Thoracic aorta (tissue), 2 donors: Measurements from ENCODE around the gene ADARB2. TPM values are rescaled to one million over a fixed set of nuclear protein-coding genes. Genes with fewer than 3 reads are reported as not detected.

Experiments
- ATAC-seq: fragments of 150-250 bp; one replicate; pipeline ENCODE4 v1.8.0; 2017; ENCODE audit warnings: low read depth; ENCODE audit not compliant: insufficient number of reproducible peaks, low FRiP score
- DNase-seq: peaks from one replicate; pipeline ENCODE4 v3.0.0-alpha.2; 2020; ENCODE audit warnings: low spot score
- H3K27ac ChIP-seq, 2 donors: fragments of 200-600 bp; sonication (generic); 1 replicate in 1 of 2; 2 replicates in 1 of 2; pipeline ENCODE4 v1.5.1; 2016; ENCODE audit warnings: mild to moderate bottlenecking in 2 of 2, moderate library complexity in 2 of 2
- H3K27me3 ChIP-seq: fragments of 200-600 bp; sonication (generic); replicated peaks from 2 replicates; pipeline ENCODE4 v1.6.0; 2016; ENCODE audit warnings: mild to moderate bottlenecking; ENCODE audit not compliant: insufficient read depth
- H3K36me3 ChIP-seq: fragments of 200-600 bp; sonication (generic); one replicate; pipeline ENCODE4 v1.5.1; 2016
- H3K4me1 ChIP-seq, 2 donors: fragments of 200-600 bp; sonication (generic); 1 replicate in 1 of 2; 2 replicates in 1 of 2; pipeline versions ENCODE4 v1.5.1 to v1.6.0; 2016; ENCODE audit warnings: low read depth in 2 of 2, mild to moderate bottlenecking in 1 of 2; ENCODE audit not compliant: control insufficient read depth in 1 of 2
- H3K4me3 ChIP-seq: fragments of 200-600 bp; sonication (generic); 2 replicates; pipeline ENCODE4 v1.5.1; 2016; ENCODE audit warnings: mild to moderate bottlenecking
- H3K9me3 ChIP-seq: fragments of 200-600 bp; sonication (generic); 2 replicates; pipeline ENCODE4 v1.5.1; 2016
- CTCF ChIP-seq: fragments of 200-600 bp; sonication (generic); IDR thresholded peaks from one replicate; pipeline ENCODE4 v1.5.1; 2019; ENCODE audit warnings: antibody characterized with exemption
- total RNA-seq, 2 donors: library from RNA; depleted of rRNA; stranded (reverse); fragments of >200 nt; gene quantifications; one replicate each; pipeline versions ENCODE4 v1.1.0 to v1.2.3, GENCODE V29; 2016

ADARB2 gene
- total RNA-seq, 2 donors from 2014 or later = 0.71 to 3.1 TPM

GRCh38 chr10:1653321-1653720 is 84.0 kb downstream of the ADARB2 start:
- Histone ChIP-seq H3K27me3 (no peaks in the 10 kb centered on the region), H3K4me1 (no peaks in the 10 kb centered on the region), H3K9me3 (no peaks in the 10 kb centered on the region), H3K36me3 (no peaks in the 10 kb centered on the region), H3K4me3 (no peak overlapping the region), H3K27ac (no peak overlapping the region)
- DNase-seq (no peak), ATAC-seq (no peak)
- TF ChIP-seq CTCF = no peak

DNA sequence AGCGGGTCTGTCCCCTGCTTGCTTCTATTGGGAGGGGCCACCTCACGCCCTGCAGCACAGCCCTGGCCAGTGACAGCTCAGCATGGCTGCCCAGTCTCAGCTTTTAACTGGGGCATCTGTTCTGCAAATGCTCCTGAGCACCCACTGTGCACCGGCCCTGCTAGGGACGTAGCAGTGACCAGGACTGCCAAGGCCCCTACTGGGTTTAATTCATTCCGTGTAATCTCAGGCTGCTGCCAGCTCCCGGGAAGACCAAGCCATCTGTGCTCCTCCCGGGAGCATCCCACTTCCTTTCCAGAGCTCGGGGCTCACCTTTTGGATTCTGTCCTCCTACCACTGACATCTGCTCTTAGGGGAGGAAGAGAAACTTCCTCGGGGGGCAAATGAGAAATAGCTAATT is 85.2 kb downstream of the ADARB2 start:
- DNase-seq (no peak), ATAC-seq (no peak)
- H3K4me1 ChIP-seq = no peaks in the 10 kb centered on the region
- TF ChIP-seq CTCF = no peak
- H3K27me3 ChIP-seq = no peaks in the 10 kb centered on the region
- no peaks in the 10 kb centered on the region for H3K9me3 ChIP-seq
- H3K36me3 ChIP-seq = no peaks in the 10 kb centered on the region
- H3K27ac ChIP-seq = no peak overlapping the region
- H3K4me3 ChIP-seq = no peak overlapping the region

- no peak overlapping the region for H3K4me3 ChIP-seq
- H3K27me3 ChIP-seq = no peaks in the 10 kb centered on the region
- H3K4me1 ChIP-seq = no peaks in the 10 kb centered on the region
- no peak for ATAC-seq
- H3K27ac ChIP-seq = no peak overlapping the region
- no peak for TF ChIP-seq CTCF
- H3K9me3 ChIP-seq = no peaks in the 10 kb centered on the region
- no peaks in the 10 kb centered on the region for H3K36me3 ChIP-seq
- DNase-seq = no peak
These were observed 85.9 kb downstream of the ADARB2 start for GRCh38 chr10:1651270-1651966.

GRCh38 chr10:1650542-1651269 is 86.6 kb downstream of the ADARB2 start:
- no peaks in the 10 kb centered on the region for H3K27me3 ChIP-seq
- no peaks in the 10 kb centered on the region for H3K36me3 ChIP-seq
- DNase-seq (no peak), ATAC-seq (no peak)
- no peaks in the 10 kb centered on the region for H3K4me1 ChIP-seq
- H3K4me3 ChIP-seq = no peak overlapping the region
- H3K9me3 ChIP-seq = no peaks in the 10 kb centered on the region
- H3K27ac ChIP-seq = no peak overlapping the region
- no peak for TF ChIP-seq CTCF

GRCh38 chr10:1648648-1649047 is 88.7 kb downstream of the ADARB2 start:
- no peaks in the 10 kb centered on the region for H3K27me3 ChIP-seq
- ATAC-seq (no peak), DNase-seq (no peak)
- no peak for TF ChIP-seq CTCF
- H3K9me3 ChIP-seq = no peaks in the 10 kb centered on the region
- no peaks in the 10 kb centered on the region for H3K36me3 ChIP-seq
- no peak overlapping the region for H3K4me3 ChIP-seq
- no peak overlapping the region for H3K27ac ChIP-seq
- H3K4me1 ChIP-seq = no peaks in the 10 kb centered on the region
